GM18861 (cell line): Measurements from ENCODE around the gene CD300H.

Experiments
- ATAC-seq: cut with Tn5 transposase; IDR thresholded peaks from one replicate; pipeline ENCODE4 v1.9.1; 2021; ENCODE audit not compliant: unreplicated experiment

Gene CD300H

DNA sequence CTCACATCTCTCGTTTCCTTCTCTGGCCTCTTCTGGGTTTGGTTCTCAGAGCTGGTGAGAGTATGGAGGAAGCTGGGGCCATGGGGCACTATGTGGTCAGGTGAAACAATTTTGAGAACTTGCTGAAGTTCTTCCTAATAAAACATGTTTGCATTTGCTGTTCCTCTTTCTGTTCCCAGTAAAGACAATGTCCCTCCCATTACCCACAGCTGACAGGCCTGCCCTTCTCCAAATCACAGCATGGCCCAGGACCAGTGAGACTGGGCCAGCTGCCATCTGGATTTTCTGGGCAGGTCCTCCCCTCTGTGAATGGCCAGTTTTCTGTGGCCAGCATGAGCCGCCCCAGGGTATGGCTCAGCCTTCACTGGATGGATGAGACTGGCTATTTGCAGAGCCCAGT is at the start of gene CD300H:
CD300H (minus strand) TSS at position 113 of the 400 bp plus-strand sequence.
- no peak for ATAC-seq

DNA sequence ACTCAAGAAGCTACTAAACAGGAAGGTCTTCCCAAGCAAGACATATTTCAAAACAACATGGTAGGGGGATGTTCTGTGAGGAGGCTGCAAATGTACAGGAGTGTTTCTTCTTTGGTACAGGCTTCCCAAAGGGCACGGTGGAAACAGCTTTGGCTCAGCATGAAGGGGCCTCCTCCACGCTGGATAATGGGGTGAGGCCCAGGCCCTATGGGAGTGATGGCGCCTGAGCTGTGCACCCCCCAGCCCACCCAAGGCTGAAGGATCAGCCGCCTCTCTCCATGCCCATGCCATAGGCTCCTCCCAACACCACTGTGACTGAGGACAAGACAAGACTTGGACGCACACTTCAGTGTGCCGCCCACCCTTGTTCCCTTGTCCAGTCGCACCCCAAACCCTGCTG is 49.4 kb upstream of the CD300H start:
- no peak for ATAC-seq

DNA sequence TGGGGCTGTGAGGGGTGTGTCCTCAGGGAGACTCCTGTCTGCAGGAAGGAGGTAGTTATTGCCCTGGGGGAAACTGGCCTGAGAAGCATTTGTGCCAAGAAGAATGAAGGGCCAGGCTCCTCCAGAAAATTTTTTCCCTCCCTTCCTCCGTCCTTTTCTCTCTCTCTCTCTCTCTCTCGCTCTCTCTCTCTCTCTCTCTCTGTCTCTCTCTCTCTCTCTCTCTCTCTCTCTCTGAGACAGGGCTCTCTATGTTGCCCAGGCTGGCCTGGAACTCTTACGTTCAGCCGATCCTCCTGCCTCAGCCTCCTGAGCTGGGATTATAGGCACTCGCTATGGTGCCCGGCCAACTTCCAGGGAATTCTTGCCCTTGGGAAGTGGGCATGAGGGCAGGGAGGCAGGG is 44.7 kb upstream of the CD300H start:
- ATAC-seq: no peak

DNA sequence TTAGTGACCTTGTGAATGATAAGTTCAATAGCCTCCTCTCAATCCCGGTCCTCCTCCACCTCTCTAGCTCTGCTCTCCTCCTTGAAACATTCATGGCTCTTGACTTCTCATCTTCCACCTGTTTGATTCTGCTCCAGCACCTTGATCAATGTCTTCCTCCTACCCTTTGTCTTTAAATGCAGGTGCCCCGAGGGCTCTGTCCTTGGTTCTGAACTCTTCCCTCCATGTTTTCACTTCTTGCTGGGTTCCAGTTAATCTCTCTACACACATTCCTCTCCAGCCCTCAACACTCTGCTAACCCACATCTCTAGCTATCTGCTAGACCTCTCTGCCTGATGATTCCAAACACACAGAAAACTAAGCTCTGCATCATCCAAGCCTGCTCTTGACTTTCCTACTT is 42.8 kb upstream of the CD300H start:
- ATAC-seq: no peak

DNA sequence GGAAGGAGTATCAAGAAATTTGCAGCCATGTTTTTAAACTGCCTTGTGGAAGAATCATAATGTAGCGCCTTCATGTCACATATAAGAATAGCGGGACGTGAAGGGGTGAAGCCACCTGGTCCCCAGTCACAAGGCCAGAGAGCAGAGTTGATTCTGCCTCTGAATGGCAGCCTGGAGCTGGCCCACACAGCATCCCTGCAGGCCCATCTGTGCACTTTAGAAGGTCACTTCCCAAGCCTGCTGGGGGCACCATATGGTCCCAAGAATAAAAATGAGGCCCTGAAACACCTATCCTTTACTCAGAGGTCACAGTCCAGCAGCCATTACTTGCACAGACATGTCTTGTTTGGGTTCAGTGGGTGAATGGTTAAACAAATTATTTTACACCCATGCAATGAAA is 41.2 kb upstream of the CD300H start:
- no peak for ATAC-seq

DNA sequence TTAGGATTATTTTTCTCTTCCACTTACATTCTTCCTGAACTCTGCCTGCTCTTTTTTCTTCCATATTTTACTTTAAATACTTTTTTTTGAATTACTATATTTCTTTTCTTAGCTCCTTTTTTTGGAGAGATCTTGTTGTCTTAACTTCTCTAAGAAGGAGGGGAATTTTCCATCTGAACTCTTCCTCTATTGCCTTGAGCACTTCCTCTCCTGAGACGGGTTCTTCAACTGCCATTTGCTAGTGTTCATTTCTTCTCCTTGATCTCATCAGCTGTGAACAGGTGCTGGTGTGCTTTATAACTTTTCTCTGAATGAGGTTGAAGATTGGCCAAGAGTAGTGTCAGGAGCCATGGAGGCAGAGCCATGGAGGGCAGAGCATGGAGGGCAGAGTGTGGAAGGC is 39.9 kb upstream of the CD300H start:
- ATAC-seq: no peak

DNA sequence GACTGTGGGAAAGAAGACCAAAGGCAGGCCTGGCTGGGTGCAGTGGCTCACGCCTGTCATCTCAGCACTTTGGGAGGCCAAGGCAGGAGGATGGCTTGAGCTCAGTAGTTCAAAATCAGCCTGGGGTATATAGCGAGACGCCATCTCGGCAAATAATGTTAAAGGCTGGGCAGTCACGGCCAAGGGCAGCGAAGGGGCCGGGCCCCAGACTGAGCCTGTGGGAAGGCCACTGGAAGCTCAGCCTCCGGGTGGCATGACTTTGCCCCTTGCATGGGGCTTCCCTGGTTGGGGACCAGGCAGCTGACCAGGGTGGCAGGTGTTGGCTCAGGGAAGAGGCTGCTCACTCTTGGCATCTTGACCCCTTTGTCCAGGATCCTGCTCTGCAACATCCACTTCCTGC is 38.7 kb upstream of the CD300H start:
- ATAC-seq: no peak

DNA sequence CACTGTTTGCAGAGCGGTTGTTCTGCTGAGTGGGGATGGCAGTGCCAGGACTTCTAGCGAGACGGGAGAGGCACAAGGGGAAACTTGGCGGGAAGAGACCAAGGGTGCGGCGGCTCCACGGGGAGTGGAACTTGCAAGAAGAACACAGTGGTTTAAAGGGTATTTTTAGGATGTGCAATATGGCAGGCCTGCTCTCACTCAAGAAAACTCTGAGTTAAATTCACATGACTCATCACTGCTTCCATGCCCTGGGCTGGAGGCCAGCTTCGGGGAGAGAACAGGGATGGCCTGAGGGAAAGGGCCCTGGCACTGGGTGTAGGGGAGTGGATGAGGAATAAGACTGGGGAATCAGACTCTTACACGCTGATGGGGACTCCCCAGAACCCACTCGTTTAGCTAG is 38.1 kb upstream of the CD300H start:
- ATAC-seq: no peak

DNA sequence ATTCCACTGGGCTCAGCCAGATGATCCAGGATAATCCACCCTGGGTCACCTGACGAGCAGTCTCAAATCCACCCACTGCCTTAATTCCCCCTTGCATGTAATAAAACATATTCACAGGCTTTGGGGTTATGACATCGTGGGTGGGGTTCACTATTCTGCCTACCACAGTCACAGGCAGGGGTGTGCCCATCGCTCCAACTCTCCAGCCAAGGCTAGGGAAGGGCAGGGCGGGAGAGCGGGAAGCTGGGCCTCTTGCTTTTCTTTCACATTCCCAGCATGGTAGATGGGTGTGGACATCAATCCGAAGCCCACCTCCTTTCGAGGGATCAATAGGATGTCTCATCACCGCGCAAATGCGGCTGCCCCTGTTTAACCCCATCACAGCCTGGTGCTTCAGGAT is 37.5 kb upstream of the CD300H start:
- no peak for ATAC-seq

DNA sequence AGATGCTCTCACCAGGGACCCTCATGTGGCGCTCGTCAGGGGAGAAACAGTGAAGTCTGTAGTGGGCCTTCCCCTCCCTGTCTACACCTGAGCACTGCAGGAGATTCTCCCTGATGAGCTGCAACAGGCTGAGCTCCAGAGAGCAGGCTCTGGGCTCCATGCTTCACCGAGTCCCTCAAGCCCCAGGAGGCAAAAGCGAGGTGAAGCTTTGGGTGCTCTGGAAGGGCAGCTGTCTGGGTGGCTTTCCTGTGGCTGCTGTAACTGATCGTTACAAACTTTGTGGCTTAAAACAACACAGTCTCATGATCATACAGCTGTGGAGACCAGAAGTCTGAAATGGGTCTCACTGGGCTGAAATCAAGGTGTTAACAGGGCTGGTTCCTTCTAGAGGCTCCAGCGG is 36.9 kb upstream of the CD300H start:
- no peak for ATAC-seq

DNA sequence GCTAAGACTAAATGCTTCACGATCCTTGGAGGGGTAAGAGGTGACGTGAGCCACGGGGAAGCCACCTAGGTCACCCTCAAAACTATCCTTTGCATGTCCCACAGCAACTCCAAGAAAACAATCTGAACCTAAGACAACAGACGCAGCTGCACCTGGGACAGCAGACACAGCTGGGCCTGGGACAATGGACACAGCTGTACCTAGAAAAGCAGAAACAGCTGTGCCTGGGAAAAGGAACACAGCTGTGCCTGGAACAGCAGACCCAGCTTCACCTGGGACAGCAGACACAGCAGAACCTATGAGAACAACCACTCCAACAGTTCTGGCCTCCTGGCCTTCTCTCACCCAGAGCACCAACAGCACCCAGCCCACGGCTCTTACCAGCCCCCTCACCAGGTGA is 36.4 kb upstream of the CD300H start:
- ATAC-seq: no peak

DNA sequence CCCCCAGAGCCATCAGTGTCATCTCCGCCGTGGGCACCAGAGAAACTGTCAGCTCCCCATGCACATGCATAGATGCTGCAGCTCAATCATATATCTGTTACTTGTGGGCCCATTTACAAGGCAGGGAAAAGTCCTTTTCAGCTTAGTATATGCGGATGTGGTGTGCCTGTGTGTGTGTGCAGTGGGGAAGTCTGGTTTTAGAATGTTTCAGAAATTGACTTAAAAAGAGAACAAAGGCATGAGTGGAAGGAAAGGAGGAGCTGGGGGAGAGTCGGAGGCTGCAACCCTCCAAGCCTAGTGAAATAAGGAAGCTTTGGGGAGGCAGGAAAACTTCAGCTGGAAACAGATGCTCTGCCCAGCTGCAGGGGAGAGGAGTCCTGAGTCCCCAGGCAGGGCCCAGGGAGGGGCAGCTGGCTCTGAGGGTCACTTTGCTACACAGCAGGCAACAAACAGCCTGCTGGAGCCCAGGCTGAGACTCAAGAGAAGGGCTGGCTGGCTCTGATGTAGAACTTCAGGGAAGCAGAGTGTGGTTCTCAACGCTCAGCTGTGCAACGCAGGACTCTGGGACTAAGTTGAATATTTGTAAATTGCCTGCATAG is 35.8 kb upstream of the CD300H start:
- ATAC-seq: no peak

DNA sequence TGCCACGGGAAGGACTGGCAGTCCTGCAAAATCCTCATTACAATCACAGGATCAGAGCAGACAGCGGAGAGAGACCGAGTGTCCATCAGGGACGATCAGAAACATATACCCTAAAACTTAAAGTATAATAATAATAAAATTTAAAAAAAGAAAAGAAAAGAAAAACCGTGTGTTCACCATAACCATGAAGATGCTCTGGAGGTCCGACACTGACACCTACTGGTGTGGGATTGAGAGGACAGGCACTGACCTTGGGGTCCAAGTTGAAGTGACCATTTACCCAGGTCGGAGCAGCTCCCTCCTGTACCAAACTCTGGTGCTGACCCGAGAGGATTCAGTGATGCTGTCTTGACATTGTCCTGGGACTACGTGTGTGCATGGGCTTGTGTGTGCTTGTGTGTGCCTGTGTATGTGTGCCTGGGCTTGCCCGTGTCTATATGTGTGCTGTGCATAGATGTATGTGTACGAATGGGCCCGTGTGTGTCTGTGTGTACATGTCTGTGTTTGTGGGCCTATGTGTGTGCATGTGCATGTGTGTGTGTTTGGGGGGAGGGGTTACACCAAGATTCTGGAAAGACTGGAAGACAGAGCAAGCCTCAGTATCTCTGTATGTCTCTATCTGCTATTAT is 34.7 kb upstream of the CD300H start:
- ATAC-seq: no peak

DNA sequence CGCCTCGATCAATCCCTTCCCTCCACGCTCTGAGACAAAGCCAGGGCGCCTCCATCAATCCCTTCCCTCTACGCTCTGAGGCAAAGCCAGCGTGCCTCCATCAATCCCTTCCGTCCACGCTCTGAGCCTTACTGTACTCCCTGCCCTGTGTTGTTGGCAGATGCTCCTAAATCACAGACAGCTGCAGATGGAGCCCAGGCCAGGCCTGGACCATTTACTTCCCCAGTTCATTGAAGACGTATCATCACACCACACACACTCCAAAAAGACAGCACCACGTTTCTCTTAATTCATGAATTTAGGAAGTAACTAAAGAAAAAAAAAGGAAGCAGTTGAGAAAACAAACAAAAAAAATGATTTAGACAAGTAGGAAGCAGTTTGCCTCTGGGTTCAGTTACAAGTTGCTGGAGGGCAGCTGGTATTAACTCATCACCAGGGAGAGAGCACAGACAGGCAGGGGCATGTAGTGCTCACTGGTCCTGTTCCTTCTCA is 32.2 kb upstream of the CD300H start:
- ATAC-seq: no peak

DNA sequence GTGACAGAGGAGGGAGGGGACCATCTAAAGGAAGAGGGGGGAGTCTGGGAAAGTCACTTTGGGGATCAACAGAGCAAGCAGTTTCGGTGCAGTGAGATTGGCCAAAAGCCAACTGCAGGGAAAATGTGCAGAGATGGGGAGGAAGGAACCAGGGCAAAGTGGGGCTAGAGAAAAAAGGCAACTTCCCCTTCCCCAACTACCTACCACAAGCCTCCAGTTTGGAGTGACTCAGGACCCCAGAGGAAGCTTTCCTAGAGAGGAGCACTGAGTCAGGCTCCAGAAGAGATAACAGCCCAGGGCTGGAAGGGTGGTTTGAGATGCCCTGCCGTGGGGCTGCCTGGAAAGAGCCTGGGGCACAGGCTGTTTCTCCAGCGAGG is 31.7 kb upstream of the CD300H start:
- ATAC-seq: no peak

DNA sequence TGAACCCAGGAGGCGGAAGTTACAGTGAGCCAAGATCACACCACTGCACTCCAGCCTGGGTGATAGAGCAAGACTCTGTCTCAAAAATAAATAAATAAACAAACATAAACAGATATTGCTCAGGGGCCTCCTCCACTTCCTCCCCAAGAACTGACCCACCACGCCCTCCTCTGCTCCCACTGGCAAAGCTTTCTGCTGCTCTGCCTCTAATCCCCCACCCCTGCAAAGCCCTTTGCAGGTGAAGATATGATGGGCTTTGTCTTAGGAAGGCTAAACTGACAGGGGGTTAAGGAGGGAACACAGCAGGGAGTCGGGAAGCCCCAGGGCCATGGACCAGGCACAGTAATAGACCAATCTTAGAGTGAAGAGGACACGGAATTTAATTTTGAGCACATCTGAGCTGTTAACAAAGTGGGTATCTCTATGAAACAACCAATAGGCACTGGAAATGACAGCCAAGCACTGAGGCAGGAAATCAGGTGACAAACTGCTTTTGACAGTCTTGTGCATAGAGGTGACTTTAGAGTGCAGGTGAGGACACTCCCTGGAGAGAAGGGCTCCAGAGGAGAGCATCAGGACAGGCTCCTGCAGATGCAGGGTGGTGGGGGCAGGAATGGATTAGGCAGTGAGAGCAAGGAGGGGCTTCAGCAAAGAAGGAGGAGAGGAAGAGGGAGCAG is 31.2 kb upstream of the CD300H start:
- no peak for ATAC-seq

DNA sequence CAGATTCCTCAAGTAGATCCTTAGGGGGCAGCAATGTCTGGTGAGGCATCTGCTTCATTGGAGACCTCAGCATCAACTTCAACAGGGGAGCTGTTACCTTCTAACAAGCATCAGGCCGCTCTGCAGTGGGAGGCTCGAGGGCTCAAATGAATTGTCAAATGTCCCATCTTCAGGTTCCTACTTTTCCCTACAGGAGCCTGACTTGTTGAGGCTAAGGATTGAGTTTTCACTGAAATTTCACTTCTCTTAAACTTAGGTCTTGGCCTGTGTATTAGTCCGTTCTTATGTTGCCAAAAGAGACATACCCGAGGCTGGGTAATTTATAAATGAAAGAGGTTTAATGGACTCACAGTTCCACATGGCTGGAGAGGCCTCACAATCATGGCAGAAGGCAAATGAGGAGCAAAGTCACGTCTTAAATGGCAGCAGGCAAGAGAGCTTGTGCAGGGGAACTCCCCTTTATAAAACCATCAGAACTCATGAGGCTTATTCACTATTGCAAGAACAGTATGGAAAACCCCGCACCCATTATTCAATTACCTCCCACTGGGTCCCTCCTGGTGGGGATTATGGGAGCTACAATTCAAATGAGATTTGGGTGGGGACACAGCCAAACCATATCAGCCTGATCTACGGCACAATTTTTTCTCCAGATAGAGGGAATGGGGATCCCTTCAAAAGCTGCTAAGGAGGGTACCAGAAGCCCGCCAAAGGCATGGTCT is 29.9 kb upstream of the CD300H start:
- ATAC-seq: no peak

DNA sequence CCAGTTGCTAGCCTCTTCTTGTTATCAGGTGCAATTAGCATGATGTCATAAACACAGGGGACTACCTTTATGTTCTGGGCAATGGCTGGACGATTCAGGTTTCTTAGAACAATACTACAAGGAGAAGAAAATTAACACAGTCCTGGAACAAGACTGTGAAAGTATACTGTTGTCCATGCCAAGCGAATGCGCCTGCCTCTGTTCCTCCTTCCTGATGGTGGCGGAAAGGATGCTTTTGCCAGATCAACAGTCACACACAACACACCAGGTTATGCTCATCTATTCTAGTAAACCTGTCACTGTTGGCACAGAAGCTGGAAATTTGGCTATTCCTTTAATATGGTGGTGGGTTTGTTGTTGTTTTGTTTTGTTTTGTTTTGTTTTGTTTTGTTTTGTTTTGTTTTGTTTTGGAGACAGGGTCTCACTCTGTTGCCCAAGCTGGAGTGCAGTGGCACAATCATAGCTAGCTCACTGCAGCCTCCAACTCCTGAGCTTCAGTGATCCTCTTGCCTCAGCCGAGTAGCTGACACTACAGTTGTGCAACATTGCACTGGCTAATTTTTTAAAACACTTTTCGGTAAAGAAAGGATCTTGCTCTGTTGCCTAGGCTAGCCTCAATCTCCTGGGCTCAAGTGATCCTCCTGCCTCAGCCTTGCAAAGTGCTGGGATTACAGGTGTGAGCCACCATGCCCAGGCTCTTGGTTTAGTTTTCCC is 27.9 kb upstream of the CD300H start:
- ATAC-seq: no peak

DNA sequence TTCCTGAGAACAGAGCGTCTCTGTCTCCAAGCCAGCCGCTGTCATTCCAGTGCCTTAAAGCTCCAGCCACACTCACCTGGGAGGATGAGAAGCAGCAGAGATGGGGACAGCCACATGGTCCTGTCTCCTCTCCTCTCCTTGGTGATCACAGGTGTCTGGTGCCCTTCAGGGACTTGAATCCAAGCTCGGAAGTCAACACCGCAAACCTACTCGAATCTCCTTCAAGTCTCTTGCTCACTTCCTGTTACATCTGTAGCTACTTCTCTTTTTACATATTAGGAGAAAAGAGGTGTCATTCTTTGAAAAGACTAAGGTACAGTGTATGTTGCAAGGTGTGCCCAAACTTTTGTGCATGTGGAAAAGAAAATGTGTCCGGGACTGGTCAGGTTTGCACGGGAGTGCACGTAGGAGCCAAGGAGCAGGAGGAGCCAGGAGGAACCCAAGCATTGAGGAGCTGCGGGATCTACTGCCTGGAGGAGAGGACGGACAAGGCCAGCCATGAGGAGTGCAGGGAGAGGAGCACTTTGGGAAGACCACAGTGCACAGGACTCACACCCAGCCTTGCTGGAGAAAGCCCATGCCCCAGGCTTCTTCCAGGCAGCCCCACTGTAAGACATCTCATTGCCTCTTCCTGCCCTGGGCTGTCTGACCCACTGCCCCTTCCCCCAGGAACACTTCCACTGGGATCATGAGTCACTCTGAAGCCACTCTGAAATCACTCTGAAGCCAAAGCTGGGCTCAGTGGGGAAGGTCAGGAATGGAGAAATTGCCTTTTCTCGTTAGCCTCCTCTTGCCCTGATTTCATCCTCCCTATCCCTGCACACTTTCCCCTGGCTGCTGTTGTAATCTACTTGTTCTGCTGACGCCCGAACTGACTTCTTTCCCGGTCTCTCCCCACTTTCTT is 25.0 kb upstream of the CD300H start, which contains the start of gene CD300LD:
CD300LD (minus strand) TSS at position 197 of the 904 bp plus-strand sequence; CDS start at position 116, 81 bp downstream.
- no peak for ATAC-seq

DNA sequence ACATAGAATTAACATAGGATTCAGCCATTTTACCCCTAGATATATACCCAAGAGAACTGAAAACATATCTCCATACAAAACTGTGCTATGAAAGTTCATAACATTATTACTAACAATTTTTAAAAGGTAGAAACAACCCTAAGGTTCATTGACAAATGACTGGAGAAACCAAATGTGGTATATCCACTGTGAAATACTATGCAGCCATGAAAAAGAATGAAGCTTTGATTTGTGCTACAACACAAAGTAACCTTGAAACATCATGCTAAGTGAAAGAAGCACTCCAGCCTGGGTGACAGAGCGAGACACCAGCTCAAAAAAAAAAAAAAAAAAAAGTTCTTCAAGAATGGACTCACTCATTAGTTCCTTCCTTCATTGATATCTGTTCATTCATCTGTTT is 24.2 kb upstream of the CD300H start:
- ATAC-seq: no peak
